Measurements from ENCODE around the gene VIPR1.

DNA sequence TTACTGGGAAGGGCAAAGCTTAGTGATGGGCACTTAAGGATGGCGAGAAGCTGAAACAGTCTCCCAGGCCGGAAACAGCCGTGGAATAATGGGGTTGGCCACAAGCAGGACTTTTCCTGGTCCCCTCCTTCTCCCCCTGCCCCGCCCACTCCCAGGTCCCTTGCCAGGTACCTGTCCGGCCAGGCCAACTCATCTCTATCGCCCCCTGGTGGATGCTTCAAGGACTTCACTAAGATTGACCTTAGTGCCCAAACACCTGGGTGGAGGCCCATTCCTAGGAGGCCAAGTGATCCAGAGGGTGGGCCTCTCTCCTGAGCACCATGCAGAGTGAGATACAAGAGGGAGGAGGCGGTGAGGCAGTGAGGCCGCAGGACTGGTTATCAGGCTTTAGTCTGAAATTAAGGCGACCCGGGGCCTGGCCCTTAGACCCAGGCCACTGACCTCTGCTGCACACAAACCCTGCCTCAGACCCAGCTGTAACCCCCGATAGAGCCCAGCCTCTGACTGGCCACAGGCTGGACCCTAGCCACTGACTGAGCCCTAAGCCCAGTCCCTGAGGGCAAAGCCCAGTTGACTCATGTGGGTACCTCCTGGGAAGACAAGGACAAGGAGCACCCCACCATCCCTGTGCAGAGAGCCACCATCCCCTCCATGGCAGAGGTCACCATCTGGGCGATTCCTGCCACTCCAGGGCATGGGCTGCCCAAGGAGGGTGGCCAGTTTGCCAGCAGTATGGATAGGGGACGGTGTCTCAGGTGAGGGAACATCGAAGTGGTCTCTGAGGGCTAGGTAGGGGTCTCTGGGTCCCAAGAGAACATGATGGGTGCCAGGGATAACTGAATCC is 37.6 kb downstream of the VIPR1 start:
- TF ChIP-seq, protein P1, sequence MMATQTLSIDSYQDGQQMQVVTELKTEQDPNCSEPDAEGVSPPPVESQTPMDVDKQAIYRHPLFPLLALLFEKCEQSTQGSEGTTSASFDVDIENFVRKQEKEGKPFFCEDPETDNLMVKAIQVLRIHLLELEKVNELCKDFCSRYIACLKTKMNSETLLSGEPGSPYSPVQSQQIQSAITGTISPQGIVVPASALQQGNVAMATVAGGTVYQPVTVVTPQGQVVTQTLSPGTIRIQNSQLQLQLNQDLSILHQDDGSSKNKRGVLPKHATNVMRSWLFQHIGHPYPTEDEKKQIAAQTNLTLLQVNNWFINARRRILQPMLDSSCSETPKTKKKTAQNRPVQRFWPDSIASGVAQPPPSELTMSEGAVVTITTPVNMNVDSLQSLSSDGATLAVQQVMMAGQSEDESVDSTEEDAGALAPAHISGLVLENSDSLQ (IDR thresholded peaks at IDR 0.05): no peak
- TF ChIP-seq FOXM1 (IDR thresholded peaks at IDR 0.05; ENCODE audit: borderline replicate concordance): no peak
- no peak for TF ChIP-seq SP1 (IDR thresholded peaks at IDR 0.05)
- TF ChIP-seq ZNF384 (IDR thresholded peaks at IDR 0.05): no peak
- no peak for TF ChIP-seq FOXK2 (IDR thresholded peaks at IDR 0.05)
- TF ChIP-seq BHLHE40 (IDR thresholded peaks at IDR 0.05; ENCODE audit: borderline replicate concordance): no peak
- TF ChIP-seq CTBP1 (IDR thresholded peaks at IDR 0.05; ENCODE audit: borderline replicate concordance): no peak
- no peak for TF ChIP-seq ELF4 (IDR thresholded peaks at IDR 0.05)
- no peak for TF ChIP-seq ARNT (IDR thresholded peaks at IDR 0.05)
- TF ChIP-seq TARDBP (IDR thresholded peaks at IDR 0.05): no peak
